ENCODE measurements around the gene FAH.
"Not testable (repeated sequence)": the region's sequence is repeated elsewhere in the genome, so short reads cannot be mapped to it uniquely, and the experiment has no call there.

FAH gene

GRCh38 chr15:80152896-80153876 is at the start of gene FAH:
FAH (plus strand) TSS chr15:80152999; CDS start chr15:80153055, 56 bp downstream.
- DNase-seq (ENCODE audit: low read depth): no peak

GRCh38 chr15:80105193-80105592 is 47.6 kb upstream of the FAH start:
- DNase-seq (ENCODE audit: low read depth): no peak

GRCh38 chr15:80105595-80105994 is 47.2 kb upstream of the FAH start:
- no peak for DNase-seq (ENCODE audit: low read depth)

GRCh38 chr15:80106051-80106450 is 46.7 kb upstream of the FAH start:
- DNase-seq (ENCODE audit: low read depth): no peak

GRCh38 chr15:80107204-80107603 is 45.6 kb upstream of the FAH start:
- no peak for DNase-seq (ENCODE audit: low read depth)

GRCh38 chr15:80107774-80108173 is 45.0 kb upstream of the FAH start:
- DNase-seq (ENCODE audit: low read depth): no peak

- DNase-seq (ENCODE audit: low read depth): no peak
These were observed 43.4 kb upstream of the FAH start for GRCh38 chr15:80109388-80109787.

- no peak for DNase-seq (ENCODE audit: low read depth)
These were observed 41.9 kb upstream of the FAH start for GRCh38 chr15:80110920-80111319.

GRCh38 chr15:80114114-80114513 is 38.7 kb upstream of the FAH start:
- no peak for DNase-seq (ENCODE audit: low read depth)

GRCh38 chr15:80115021-80115420 is 37.8 kb upstream of the FAH start:
- DNase-seq (ENCODE audit: low read depth): no peak

- DNase-seq (ENCODE audit: low read depth): no peak
These were observed 33.8 kb upstream of the FAH start for GRCh38 chr15:80118956-80119355.

- DNase-seq (ENCODE audit: low read depth): no peak
These were observed 32.2 kb upstream of the FAH start for GRCh38 chr15:80120636-80121035.

GRCh38 chr15:80121546-80121945 is 31.3 kb upstream of the FAH start:
- no peak for DNase-seq (ENCODE audit: low read depth)

- no peak for DNase-seq (ENCODE audit: low read depth)
These were observed 29.8 kb upstream of the FAH start for GRCh38 chr15:80123034-80123433.

- DNase-seq (ENCODE audit: low read depth): not testable (repeated sequence)
These were observed 25.5 kb upstream of the FAH start for GRCh38 chr15:80127253-80127652.

- no peak for DNase-seq (ENCODE audit: low read depth)
These were observed 24.9 kb upstream of the FAH start for GRCh38 chr15:80127911-80128310.

GRCh38 chr15:80132382-80132781 is 20.4 kb upstream of the FAH start:
- DNase-seq (ENCODE audit: low read depth): no peak

GRCh38 chr15:80136854-80137253 is 15.9 kb upstream of the FAH start:
- DNase-seq (ENCODE audit: low read depth): no peak

GRCh38 chr15:80138961-80139360 is 13.8 kb upstream of the FAH start:
- no peak for DNase-seq (ENCODE audit: low read depth)

GRCh38 chr15:80140909-80141308 is 11.9 kb upstream of the FAH start:
- DNase-seq (ENCODE audit: low read depth): no peak

- DNase-seq (ENCODE audit: low read depth): no peak
These were observed 10.7 kb upstream of the FAH start for GRCh38 chr15:80141916-80142598.

- DNase-seq (ENCODE audit: low read depth): no peak
These were observed 10.2 kb upstream of the FAH start for GRCh38 chr15:80142646-80143045.

GRCh38 chr15:80151148-80151547 is 1.7 kb upstream of the FAH start:
- no peak for DNase-seq (ENCODE audit: low read depth)
